NCI-H2107 (cell line): Measurements from ENCODE around the gene CCDC12.
"Not testable (repeated sequence)": the region's sequence is repeated elsewhere in the genome, so short reads cannot be mapped to it uniquely, and the experiment has no call there.

ENCODE experiments used
- DNase-seq: peaks from one replicate; lab custom pipeline; 2025; lab: John Stamatoyannopoulos, UW

The CCDC12 gene

DNA sequence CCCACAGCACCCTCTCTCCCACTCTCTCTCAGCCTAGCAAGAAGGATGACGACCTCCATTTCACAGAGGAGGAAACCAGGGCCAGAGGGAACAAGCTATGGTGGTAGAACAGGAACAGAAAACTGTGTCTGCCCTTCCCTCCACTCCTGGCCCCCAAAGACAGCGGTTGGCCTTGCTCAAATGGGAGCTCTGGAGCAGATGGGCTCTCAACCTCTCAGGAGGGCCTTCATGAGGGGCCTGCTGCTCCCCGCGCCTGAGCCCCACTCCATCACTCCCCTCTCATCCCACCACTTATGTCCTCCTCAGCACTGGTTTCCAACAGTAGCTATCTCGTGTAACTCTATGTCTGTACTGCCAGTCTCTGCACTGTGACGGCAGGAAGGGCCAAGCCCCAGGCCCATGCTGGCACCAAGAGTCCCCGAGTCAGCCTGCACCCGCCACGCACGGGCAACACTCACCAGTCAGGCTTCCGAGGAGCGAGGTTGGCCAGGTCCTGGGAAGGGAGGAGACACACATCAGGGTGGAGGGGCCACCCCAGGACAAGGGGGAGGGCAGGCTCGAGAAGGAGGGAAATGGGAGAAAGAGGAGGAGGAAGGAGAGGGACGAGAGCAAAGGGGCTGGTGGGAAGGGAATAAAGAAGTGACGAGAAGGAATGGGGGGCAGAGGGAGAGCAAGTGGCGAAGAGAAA is 53.5 kb downstream of the CCDC12 start:
- DNase-seq, result no peak

GRCh38 chr3:46922426-46922825 is 54.1 kb downstream of the CCDC12 start:
- no peak for DNase-seq

DNA sequence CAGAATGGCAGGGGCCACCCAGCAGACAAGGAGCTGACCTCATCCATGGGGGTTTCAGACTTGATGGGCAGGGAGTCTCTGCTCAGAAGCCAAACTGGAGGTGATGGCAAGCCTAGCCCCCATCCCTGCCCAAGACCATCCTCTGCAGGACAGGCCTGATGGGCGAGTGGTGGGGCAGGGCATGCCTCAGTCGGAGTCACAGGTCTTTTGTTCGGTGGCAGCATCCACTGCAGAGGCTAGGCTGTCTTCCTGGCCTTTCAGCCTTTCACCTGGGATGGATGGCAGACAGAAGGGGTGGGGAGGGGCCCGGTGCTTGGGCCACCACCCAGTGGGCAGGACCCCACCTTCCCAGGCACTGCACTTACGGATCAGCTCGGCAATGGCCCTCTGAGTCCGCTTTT is 54.7 kb downstream of the CCDC12 start:
- no peak for DNase-seq

DNA sequence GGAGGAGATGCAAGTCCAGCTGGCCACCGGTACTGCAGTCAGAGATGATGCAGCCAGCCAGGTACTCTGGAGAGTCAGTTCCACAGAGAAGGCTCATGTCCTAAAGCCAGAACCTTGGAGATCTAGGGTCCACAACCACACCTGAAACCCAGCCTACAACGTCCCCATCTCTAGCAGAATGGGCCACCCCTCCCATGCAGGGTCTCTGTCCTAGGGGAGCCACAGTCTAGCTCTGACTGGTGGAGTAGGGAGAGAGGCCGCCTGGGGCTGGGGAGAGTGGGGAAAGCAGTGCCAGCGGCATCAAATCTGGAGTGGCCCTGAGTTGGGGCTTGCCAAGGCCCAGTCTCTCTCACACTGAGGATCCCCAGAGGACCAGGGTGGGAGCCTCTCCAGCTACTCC is 55.5 kb downstream of the CCDC12 start:
- DNase-seq, result no peak

GRCh38 chr3:46918634-46919033 is 57.9 kb downstream of the CCDC12 start:
- DNase-seq, result no peak

DNA sequence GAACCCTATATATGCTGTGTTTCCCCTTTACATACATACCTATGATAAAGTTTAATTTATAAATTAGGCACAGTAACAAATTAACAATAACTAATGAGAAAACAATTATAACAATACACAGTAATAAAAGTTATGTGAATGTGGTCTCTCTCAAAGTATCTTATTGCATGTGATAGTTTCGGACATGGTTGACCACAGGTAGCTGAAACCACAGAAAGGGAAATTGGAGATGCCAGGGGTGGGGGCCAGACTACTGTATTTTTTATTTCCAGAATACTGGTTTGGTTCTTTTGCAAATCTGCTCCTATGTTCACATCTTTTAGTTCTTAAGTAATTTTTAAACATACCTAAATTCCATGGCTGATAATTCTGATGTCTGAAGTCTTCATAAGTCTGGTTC is 58.3 kb downstream of the CCDC12 start:
- DNase-seq, result no peak

DNA sequence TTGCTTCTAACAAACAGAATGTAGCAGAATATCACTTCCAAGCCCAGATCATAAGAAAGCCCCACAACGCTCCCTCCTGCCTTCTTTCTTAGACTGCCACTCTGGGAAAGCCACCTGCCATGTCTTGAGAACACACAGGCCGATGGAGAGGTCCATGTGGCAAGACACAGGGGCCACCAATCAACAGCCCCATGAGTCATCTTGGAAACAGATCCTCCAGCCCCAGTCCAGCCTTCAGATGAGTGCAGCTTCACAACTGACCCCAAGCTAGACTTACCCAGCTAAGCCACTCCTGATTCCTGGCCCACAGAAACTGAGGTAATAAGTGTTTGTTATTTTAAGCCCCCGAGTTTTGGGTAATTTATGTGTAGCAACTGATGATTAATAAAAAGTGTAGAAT is 59.3 kb downstream of the CCDC12 start:
- DNase-seq, result no peak

- no peak for DNase-seq
Measured at GRCh38 chr3:46916799-46917198, 59.7 kb downstream of the CCDC12 start.

- no peak for DNase-seq
Measured at GRCh38 chr3:46916278-46916677, 60.3 kb downstream of the CCDC12 start.

DNA sequence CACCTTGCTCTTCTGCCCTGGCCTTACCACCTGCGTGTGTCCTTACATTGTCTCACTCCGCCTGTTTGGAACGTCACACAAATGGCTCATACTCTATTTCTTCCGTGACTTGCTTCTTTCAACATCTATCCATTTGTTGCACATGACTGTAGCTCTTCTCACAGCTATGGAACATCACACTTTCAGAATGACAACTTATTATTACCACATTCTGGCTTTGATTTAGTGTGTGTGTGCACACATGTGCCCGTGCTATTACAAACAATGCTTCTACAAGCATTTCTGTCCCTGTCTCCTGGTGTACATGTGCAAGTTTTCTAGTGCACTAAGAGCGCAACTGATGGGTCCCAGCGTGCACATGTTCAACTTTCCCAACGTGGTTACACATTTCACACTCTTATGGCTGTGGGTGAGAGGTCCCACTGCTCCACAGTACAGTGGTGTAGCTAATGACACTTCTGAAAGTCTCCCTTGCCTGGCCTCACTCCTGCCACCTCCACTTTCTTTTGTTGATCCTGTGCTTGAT is 61.2 kb downstream of the CCDC12 start:
- no peak for DNase-seq

- DNase-seq, result no peak
Measured at GRCh38 chr3:46914849-46915248, 61.7 kb downstream of the CCDC12 start.

- DNase-seq, result peak; percentile 30
Measured at GRCh38 chr3:46913644-46914043, 62.9 kb downstream of the CCDC12 start.

- DNase-seq, result no peak
Measured at GRCh38 chr3:46912986-46913385, 63.6 kb downstream of the CCDC12 start.

- DNase-seq, result not testable (repeated sequence)
Measured at GRCh38 chr3:46910914-46911313, 65.6 kb downstream of the CCDC12 start.

- DNase-seq, result no peak
Measured at GRCh38 chr3:46910166-46910760, 66.3 kb downstream of the CCDC12 start.

GRCh38 chr3:46909535-46910161 is 66.9 kb downstream of the CCDC12 start:
- DNase-seq, result peak; percentile 36

DNA sequence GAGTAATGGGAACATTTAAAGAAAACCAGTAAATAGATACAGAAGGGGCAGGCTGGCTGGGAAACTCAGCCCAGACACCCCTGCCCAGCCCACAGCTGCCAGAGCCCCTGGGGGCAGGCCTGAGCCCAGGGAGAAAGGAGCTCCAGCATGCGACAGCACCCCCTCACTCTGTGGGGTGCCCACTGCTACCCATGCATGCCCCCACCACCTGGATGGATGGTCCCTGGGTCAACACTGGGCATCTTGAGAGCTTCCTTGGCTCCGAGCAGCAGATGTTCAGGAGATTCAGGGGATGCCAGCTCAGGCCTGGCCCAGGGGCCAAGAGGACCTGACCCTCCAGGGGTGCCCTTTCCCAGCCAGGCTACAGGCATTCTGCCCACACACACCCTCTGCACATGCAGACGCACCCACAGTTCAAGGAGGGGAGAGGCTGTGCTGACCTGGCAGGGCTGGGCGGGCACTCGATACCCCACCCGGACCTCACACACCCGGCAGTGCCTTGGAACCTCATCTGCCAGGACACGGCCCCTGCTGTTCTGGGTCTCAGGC is 67.5 kb downstream of the CCDC12 start:
- DNase-seq, result no peak

DNA sequence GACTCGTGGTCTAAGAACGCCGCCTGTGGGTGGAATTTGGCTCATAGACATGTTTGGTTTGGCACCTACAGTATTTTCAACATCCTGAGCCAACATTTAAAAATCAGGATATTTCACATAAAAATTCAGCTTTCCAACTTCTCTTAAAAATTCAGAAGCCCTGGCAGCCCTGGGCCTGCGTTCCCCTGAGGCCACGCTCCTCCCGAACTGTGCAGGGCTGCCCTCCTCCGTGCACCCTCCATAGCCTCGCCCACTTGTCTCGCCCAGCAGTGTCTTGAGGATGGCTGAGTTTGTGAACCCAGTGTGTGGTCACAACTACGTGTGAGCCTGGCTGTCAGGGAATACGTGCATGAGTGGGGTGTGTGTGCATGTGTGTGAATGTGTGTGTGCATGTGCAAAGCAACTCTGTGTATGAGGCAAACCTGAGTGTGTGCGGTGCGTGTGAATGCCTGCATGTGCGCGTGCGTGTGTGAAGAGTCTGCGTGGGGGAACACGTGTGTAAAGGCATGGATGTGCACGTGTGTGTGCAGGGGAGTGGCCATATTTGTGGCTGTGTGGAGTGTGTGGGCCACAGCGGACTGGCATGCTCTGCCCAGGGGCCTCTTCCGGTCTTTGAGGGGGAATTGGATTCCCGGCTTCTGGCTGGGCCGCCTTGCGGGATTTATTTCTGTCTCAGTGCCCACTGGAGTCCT is 68.1 kb downstream of the CCDC12 start:
- no peak for DNase-seq

DNA sequence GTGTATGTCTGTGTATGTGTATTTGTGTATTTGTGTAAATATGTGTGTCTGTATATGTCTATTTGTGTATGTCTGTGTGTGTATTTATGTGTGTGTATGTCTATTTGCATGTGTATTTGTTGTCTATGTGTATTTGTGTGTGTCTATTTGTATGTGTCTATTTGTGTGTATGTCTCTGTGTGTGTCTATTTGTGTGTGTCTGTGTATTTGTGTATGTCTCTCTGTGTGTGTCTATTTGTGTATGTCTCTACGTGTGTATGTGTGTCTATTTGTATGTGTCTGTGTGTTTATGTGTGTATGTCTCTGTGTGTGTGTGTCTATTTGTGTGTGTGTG is 68.6 kb downstream of the CCDC12 start:
- DNase-seq, result no peak

GRCh38 chr3:46907271-46907670 is 69.3 kb downstream of the CCDC12 start:
- DNase-seq, result no peak

DNA sequence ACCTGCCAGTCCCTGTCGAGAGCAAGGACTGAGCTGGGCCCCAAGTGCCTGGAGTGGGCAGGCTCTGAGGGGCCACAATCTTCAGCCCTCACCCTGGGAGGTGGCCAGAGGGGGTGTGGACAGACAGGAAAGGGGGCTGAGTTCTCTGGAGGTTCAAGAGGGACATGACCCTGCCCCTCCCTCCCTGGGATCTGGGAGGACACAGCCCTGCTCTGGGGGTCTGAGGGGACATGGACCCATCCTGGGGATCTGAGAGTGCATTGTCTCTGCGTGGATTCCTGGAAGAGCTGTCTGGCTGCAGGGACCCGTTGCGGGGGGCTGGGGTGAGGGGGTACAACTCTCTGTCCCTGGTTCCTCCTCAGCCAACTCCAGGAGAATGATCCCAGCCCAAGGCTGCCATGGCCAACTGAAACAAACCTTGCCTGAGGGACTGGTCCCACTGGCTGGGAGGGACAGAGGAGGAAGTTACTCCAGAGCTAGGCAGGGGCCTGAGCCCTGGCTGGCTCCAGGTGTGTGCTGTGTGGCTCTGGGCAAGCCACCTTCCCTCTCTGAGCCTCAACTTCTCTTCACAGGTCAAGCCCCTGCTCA is 70.0 kb downstream of the CCDC12 start:
- no peak for DNase-seq
